IMR-90 (cell line): ENCODE results near the gene SETD3. TPM values are rescaled to one million over a fixed set of nuclear protein-coding genes. Genes with fewer than 3 reads are reported as not detected.
A peak's percentile ranks its signal among the peaks of the same experiment; 100 is the strongest.

ENCODE experiments used
- ATAC-seq: fragments of 200-7000 bp; cut with Tn5 transposase; 2 replicates; pipeline ENCODE4 v1.9.1; 2020; ENCODE audit warnings: low read depth, mild to moderate bottlenecking, moderate library complexity
- BruUV-seq: library from RNA; stranded (reverse); fragments of 400-500 nt; replicated peaks from 2 replicates; lab custom pipeline; 2021; lab: Mats Ljungman, UMichigan
- CTCF ChIA-PET: fragments of 300-600 bp; formaldehyde crosslinking; extraction: SDS; loops from one replicate; lab custom pipeline; 2021; ENCODE audit warnings: antibody characterized with exemption; lab: Yijun Ruan, JAX
- POLR2A ChIA-PET: fragments of 300-600 bp; sonication (Branson Sonifier 250); formaldehyde crosslinking; loops from one replicate; lab custom pipeline; 2022; ENCODE audit warnings: antibody characterized with exemption; ENCODE audit not compliant: unreplicated experiment; lab: Charles Lee
- DNase-seq: peaks from one replicate; pipeline ENCODE4 v3.0.0; 2013
- H2AFZ ChIP-seq: replicated peaks from 2 replicates; pipeline ENCODE3; 2013; ENCODE audit warnings: low read length, mild to moderate bottlenecking; ENCODE audit not compliant: poor library complexity
- H2AK5ac ChIP-seq: 2 replicates; pipeline ENCODE4 v1.6.1; 2013; ENCODE audit warnings: low read depth, low read length, inconsistent platforms
- H2AK9ac ChIP-seq: replicated peaks from 2 replicates; pipeline ENCODE3; 2013; ENCODE audit warnings: mild to moderate bottlenecking, low read depth, low read length, moderate library complexity; ENCODE audit not compliant: poor library complexity
- H2BK120ac ChIP-seq: 2 replicates; pipeline ENCODE4 v1.6.1; 2013; ENCODE audit warnings: low read depth, low read length, inconsistent platforms
- H2BK15ac ChIP-seq: 3 replicates; pipeline ENCODE4 v1.6.1; 2013; ENCODE audit warnings: low read depth, low read length, inconsistent platforms
- H2BK20ac ChIP-seq: 2 replicates; pipeline ENCODE4 v1.6.1; 2013; ENCODE audit warnings: low read depth, mild to moderate bottlenecking, inconsistent platforms, low read length, moderate library complexity
- H2BK5ac ChIP-seq: 2 replicates; pipeline ENCODE4 v1.6.1; 2013; ENCODE audit warnings: mild to moderate bottlenecking, low read depth, low read length, inconsistent platforms; ENCODE audit not compliant: poor library complexity, severe bottlenecking
- H3K14ac ChIP-seq: replicated peaks from 2 replicates; pipeline ENCODE4 v1.6.1; 2013; ENCODE audit warnings: low read depth, low read length, inconsistent platforms
- H3K18ac ChIP-seq: 2 replicates; pipeline ENCODE4 v1.6.1; 2013; ENCODE audit warnings: low read depth, low read length, control low read depth
- H3K23ac ChIP-seq: 2 replicates; pipeline ENCODE4 v1.6.1; 2013; ENCODE audit warnings: low read depth, low read length, inconsistent platforms
- H3K27ac ChIP-seq: 2 replicates; pipeline ENCODE4 v1.5.1; 2013; ENCODE audit warnings: mild to moderate bottlenecking, control low read depth, low read length; ENCODE audit not compliant: insufficient read depth
- H3K27me3 ChIP-seq: 2 replicates; pipeline ENCODE4 v1.6.1; 2013; ENCODE audit warnings: low read length; ENCODE audit not compliant: control insufficient read depth, insufficient read depth
- H3K36me3 ChIP-seq: 2 replicates; pipeline ENCODE4 v1.6.1; 2013; ENCODE audit warnings: low read length, mixed read lengths; ENCODE audit not compliant: control insufficient read depth, insufficient read depth
- H3K4ac ChIP-seq: 2 replicates; pipeline ENCODE4 v1.6.1; 2013; ENCODE audit warnings: low read depth, low read length, inconsistent platforms
- H3K4me1 ChIP-seq: 2 replicates; pipeline ENCODE4 v1.6.1; 2013; ENCODE audit warnings: low read length, mixed read lengths; ENCODE audit not compliant: control insufficient read depth, insufficient read depth
- H3K4me2 ChIP-seq: 2 replicates; pipeline ENCODE4 v1.6.1; 2013; ENCODE audit warnings: low read depth, mild to moderate bottlenecking, control low read depth, low read length, moderate library complexity
- H3K4me3 ChIP-seq: 2 replicates; pipeline ENCODE4 v1.5.1; 2013; ENCODE audit warnings: low read depth, mild to moderate bottlenecking, control low read depth, low read length, moderate library complexity; ENCODE audit not compliant: insufficient read depth
- H3K56ac ChIP-seq: 2 replicates; pipeline ENCODE4 v1.6.1; 2013; ENCODE audit warnings: low read length, inconsistent platforms; ENCODE audit not compliant: insufficient read depth; ENCODE audit errors: extremely low read depth
- H3K79me1 ChIP-seq, 2 experiments: 2 replicates each; pipeline ENCODE4 v1.6.1; 2013; ENCODE audit warnings: low read length in 2 of 2, inconsistent platforms in 1 of 2, low read depth in 1 of 2
- H3K9ac ChIP-seq: 2 replicates; pipeline ENCODE4 v1.6.1; 2013; ENCODE audit warnings: low read depth, low read length, control low read depth
- H3K9me1 ChIP-seq: 2 replicates; pipeline ENCODE4 v1.6.1; 2013; ENCODE audit warnings: low read length, inconsistent platforms; ENCODE audit not compliant: insufficient read depth
- H3K9me3 ChIP-seq: 2 replicates; pipeline ENCODE4 v1.6.1; 2013; ENCODE audit warnings: low read length; ENCODE audit not compliant: control insufficient read depth, insufficient read depth
- H4K20me1 ChIP-seq: 2 replicates; pipeline ENCODE4 v1.6.1; 2013; ENCODE audit warnings: low read length, inconsistent platforms; ENCODE audit not compliant: insufficient read depth
- H4K5ac ChIP-seq: 2 replicates; pipeline ENCODE4 v1.6.1; 2013; ENCODE audit warnings: mild to moderate bottlenecking, low read depth, low read length, control low read depth
- H4K8ac ChIP-seq, 2 experiments: 2 replicates each; pipeline ENCODE4 v1.6.1; 2013; ENCODE audit warnings: low read depth in 2 of 2, low read length in 2 of 2, control low read depth in 1 of 2, inconsistent platforms in 1 of 2
- H4K91ac ChIP-seq: 2 replicates; pipeline ENCODE4 v1.6.1; 2013; ENCODE audit warnings: low read depth, low read length, inconsistent platforms; ENCODE audit not compliant: insufficient read depth
- BHLHE40 ChIP-seq: fragments of 150-350 bp; IDR thresholded peaks from 2 replicates; pipeline ENCODE4 v1.6.1; 2016; ENCODE audit warnings: mild to moderate bottlenecking, low read depth, low read length
- CEBPB ChIP-seq: IDR thresholded peaks from 2 replicates; pipeline ENCODE4 v1.6.1; 2012; ENCODE audit warnings: low read depth, low read length, improper control_type of control experiment
- FOS ChIP-seq: fragments of 150-350 bp; IDR thresholded peaks from 2 replicates; pipeline ENCODE4 v1.6.1; 2016; ENCODE audit warnings: low read depth, low read length
- MXI1 ChIP-seq: IDR thresholded peaks from 2 replicates; pipeline ENCODE4 v1.6.1; 2012; ENCODE audit warnings: low read depth, mild to moderate bottlenecking, low read length, moderate library complexity, borderline replicate concordance
- NFE2L2 ChIP-seq: fragments of 150-350 bp; IDR thresholded peaks from 2 replicates; pipeline ENCODE4 v1.6.1; 2016; ENCODE audit warnings: low read depth, mild to moderate bottlenecking, low read length
- RAD21 ChIP-seq: IDR thresholded peaks from 2 replicates; pipeline ENCODE4 v1.6.1; 2012; ENCODE audit warnings: low read length, improper control_type of control experiment
- RFX5 ChIP-seq: IDR thresholded peaks from 2 replicates; pipeline ENCODE4 v1.8.0; 2012; ENCODE audit warnings: low read depth, mild to moderate bottlenecking, low read length, moderate library complexity
- SMC3 ChIP-seq: fragments of 150-350 bp; IDR thresholded peaks from 2 replicates; pipeline ENCODE4 v1.6.1; 2016; ENCODE audit warnings: low read depth, mild to moderate bottlenecking, antibody characterized with exemption, low read length, moderate library complexity
- WGBS, 2 experiments: methylation state at CpG; one replicate each; pipeline versions ENCODE4 v1.1.5 to v1.1.7; 2013; ENCODE audit warnings: missing lambda C conversion rate in 2 of 2; ENCODE audit not compliant: insufficient read length in 1 of 2; ENCODE audit errors: extremely low coverage in 2 of 2; 5-methylcytosine and 5-hydroxymethylcytosine counted together
- dilution Hi-C: fragments of 300-500 bp; cut with HindIII; formaldehyde crosslinking; loops from one replicate; pipeline ENCODE4 v1.14.3; 2018; ENCODE audit warnings: low sequenced_read_pairs; ENCODE audit not compliant: unreplicated experiment
- in situ Hi-C: fragments of 300-500 bp; cut with MboI; formaldehyde crosslinking; loops from 3 replicates; pipeline ENCODE4 v1.14.3; 2019; ENCODE audit warnings: low sequenced_read_pairs, inconsistent platforms, mixed read lengths
- intact Hi-C: fragments of 100-400 bp; cut with micrococcal nuclease; formaldehyde crosslinking; loops from 2 replicates; pipeline ENCODE4 v1.10.0; 2022
- polyA plus RNA-seq, 3 experiments: library from polyadenylated mRNA; depleted of rRNA; stranded (reverse); fragments of >200 nt; gene quantifications; 2 replicates each; pipeline ENCODE4 v1.2.3, GENCODE V29; 2012; ENCODE audit warnings: low replicate concordance in 1 of 3
- total RNA-seq: library from RNA; depleted of rRNA; stranded (reverse); fragments of >200 nt; gene quantifications from 2 replicates; pipeline ENCODE4 v1.2.3, GENCODE V29; 2012
- TF ChIP-seq, protein P1 (sequence below): fragments of 150-350 bp; IDR thresholded peaks from 2 replicates; pipeline ENCODE4 v1.6.1; 2016; ENCODE audit warnings: low read depth, mild to moderate bottlenecking, low read length, moderate library complexity, borderline replicate concordance

The SETD3 gene
- total and polyA plus RNA-seq, 2 of the 4 experiments (the other 2 are of a cell fraction) = 18.8 to 31.9 TPM

DNA sequence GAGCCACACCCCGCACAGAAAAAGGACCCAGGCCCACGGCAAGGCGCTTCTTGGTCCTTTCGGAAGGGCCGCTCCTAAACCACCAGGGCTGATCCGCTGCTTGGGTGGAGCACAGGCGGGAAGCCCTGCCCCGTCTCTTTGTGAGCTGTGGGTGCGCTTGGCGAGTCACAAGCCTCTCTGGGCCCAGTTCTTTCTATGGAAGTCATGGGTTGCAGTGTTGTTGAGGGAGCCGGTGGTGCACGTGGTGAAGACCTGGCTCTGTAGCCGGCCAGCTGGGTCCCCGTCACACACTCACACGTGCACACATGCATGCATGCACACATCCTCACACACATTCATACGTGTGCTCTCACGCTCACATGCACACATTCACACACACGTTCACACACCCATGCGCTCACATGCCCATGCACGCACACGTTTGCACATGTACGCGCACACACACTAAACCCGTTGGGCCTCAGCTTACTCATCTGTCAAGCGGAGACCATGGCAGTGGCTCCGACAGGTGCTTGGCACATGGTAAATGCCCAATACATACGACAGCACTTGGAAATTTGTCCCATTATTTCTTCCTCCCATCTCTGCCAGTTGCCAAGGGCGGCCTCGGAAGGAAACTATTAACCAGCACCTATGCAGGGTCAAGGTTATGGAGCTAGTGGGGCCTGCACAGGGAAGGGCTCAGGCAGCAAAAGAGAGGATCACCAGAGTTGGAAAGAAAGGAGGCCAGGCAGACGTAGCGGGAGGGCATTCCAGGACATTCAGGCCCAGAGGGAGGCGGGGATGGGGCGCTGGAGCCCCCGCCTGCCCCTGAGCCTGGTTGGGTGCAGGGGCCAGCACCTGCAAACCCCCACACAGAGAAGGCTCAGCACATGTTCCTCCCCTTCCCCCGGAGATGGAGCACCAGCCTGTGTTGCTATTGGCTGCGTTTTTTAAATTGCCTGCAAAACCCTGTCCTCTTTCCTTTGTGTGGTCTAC lies 96.9 kb downstream of the SETD3 start (continued):
- TF ChIP-seq MXI1 = no peak
- TF ChIP-seq BHLHE40 = no peak
- no peak for TF ChIP-seq RAD21

GRCh38 chr14:99382781-99383471 lies 97.7 kb downstream of the SETD3 start:
- intact Hi-C loops = no loop called here
- Histone ChIP-seq H3K4me2 (no peak overlapping the region), H4K8ac (no peak overlapping the region)

More at GRCh38 chr14:99382781-99383471, 97.7 kb downstream of the SETD3 start:
- H3K36me3 ChIP-seq = no peaks in the 10 kb centered on the region
- H3K9me3 ChIP-seq = no peaks in the 10 kb centered on the region; the same call in 1 of the 2 replicates
- peaks cover 1% of the 10 kb centered on the region; the same call in 1 of the 2 replicates for H3K4me1 ChIP-seq
- H3K27me3 ChIP-seq = peaks cover 17% of the 10 kb centered on the region
- H4K5ac ChIP-seq = no peak overlapping the region
- H2BK15ac ChIP-seq = no peak overlapping the region
- no peak overlapping the region for H2BK5ac ChIP-seq
- ChIA-PET CTCF (interaction anchor here (0.9 to 1.3 kb wide), 3 partner anchors 9 to 25 kb away, joined by 3 to 4 read pairs (median 3); no protein-coding TSS in a partner anchor), POLR2A (no interaction called here)
- no TSS peak for BruUV-seq
- no peak overlapping the region for H3K27ac ChIP-seq
- H3K4ac ChIP-seq = no peak overlapping the region
- no peak overlapping the region for H4K91ac ChIP-seq
- H3K23ac ChIP-seq = no peak overlapping the region
- H4K20me1 ChIP-seq = no peaks in the 10 kb centered on the region
- H3K4me3 ChIP-seq = no peak overlapping the region
- WGBS, 2 experiments = 44% methylated on average over 5 of the region's 18 CpGs; no CpG with 5 or more reads in 1 of the 2 experiments
- dilution Hi-C loops = no loop called here
- no peak overlapping the region for H3K14ac ChIP-seq
- 0 out of 2 replicates have a peak, but pooled peaks cover 5% of the 10 kb centered on the region for H3K9me1 ChIP-seq
- ATAC-seq (peak; percentile 91), DNase-seq (peak; percentile 77)
- H3K56ac ChIP-seq = no peak overlapping the region
- no peak overlapping the region for H2AK9ac ChIP-seq
- no peak overlapping the region for H3K18ac ChIP-seq
- H3K79me1 ChIP-seq = no peaks in the 10 kb centered on the region
- TF ChIP-seq, protein P1, sequence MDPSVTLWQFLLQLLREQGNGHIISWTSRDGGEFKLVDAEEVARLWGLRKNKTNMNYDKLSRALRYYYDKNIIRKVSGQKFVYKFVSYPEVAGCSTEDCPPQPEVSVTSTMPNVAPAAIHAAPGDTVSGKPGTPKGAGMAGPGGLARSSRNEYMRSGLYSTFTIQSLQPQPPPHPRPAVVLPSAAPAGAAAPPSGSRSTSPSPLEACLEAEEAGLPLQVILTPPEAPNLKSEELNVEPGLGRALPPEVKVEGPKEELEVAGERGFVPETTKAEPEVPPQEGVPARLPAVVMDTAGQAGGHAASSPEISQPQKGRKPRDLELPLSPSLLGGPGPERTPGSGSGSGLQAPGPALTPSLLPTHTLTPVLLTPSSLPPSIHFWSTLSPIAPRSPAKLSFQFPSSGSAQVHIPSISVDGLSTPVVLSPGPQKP = no peak
- no peak for TF ChIP-seq SMC3
- peak; percentile 43; the same call in 1 of the 2 replicates for TF ChIP-seq CEBPB
- no peak for TF ChIP-seq RFX5
- TF ChIP-seq NFE2L2 = 0 out of 2 replicates have a peak, but pooled peaks have one; percentile 27
- TF ChIP-seq FOS = 0 out of 2 replicates have a peak, but pooled peaks have one; percentile 44
- peak overlapping the region; percentile 71 for H2AFZ ChIP-seq
- H2BK20ac ChIP-seq = no peak overlapping the region
- H2AK5ac ChIP-seq = no peak overlapping the region
- no peak overlapping the region for H2BK120ac ChIP-seq
- in situ Hi-C loops = no loop called here
- no peak overlapping the region for H3K9ac ChIP-seq
